ENCODE measurements around the gene PHF14. TPM values are rescaled to one million over a fixed set of nuclear protein-coding genes. Genes with fewer than 3 reads are reported as not detected.

PHF14 gene
- total RNA-seq, 2 donors from 2014 or later, result 52.0 to 53.1 TPM

GRCh38 chr7:11135573-11135972 is 161.9 kb downstream of the PHF14 start:
- no peaks in the 10 kb centered on the region for H3K27me3 ChIP-seq (ENCODE audit: control insufficient read depth, insufficient read depth, low read length, poor library complexity, severe bottlenecking)
- Mint-ChIP-seq H3K27ac (no peak overlapping the region), H3K4me3 (no peak overlapping the region), H3K27me3 (ENCODE audit: insufficient read depth) (no peaks in the 10 kb centered on the region), H3K9me3 (no peaks in the 10 kb centered on the region), H3K4me1 (no peaks in the 10 kb centered on the region), H3K36me3 (ENCODE audit: low read depth) (no peaks in the 10 kb centered on the region)
- no peak for DNase-seq
- H3K36me3 ChIP-seq (ENCODE audit: control insufficient read depth, insufficient read depth, low read length), result peaks cover 13% of the 10 kb centered on the region
- H3K9me3 ChIP-seq (ENCODE audit: control insufficient read depth, low read length), result no peaks in the 10 kb centered on the region
- TF ChIP-seq CTCF (conservative IDR thresholded peaks at IDR 0.05), result no peak
- 88 to 100% methylated on average over 2 to 3 of the region's 3 CpGs for WGBS, 2 experiments (ENCODE audit: insufficient coverage in 1 of 2, insufficient read length in 1 of 2)
- no peak overlapping the region for H3K4me3 ChIP-seq (ENCODE audit: low read length)
- H3K27ac ChIP-seq (ENCODE audit: low read depth, low read length), result no peak overlapping the region
- H3K9ac ChIP-seq (ENCODE audit: extremely low read depth, low read length, poor library complexity, severe bottlenecking), result no peak overlapping the region
- no peaks in the 10 kb centered on the region for H3K4me1 ChIP-seq (ENCODE audit: control insufficient read depth, insufficient read depth, low read length)

- WGBS, 2 experiments (ENCODE audit: insufficient coverage in 1 of 2, insufficient read length in 1 of 2), result 100% methylated on average over 3 of the region's 3 CpGs; no CpG with 5 or more reads in 1 of the 2 experiments
- H3K27me3 Mint-ChIP-seq (ENCODE audit: insufficient read depth), result no peaks in the 10 kb centered on the region
- no peak for DNase-seq
These were observed 167.9 kb downstream of the PHF14 start for GRCh38 chr7:11141541-11141940.

GRCh38 chr7:11153694-11154093 is 180.0 kb downstream of the PHF14 start:
- Mint-ChIP-seq H3K27me3 (ENCODE audit: insufficient read depth) (no peaks in the 10 kb centered on the region), H3K36me3 (ENCODE audit: low read depth) (peaks cover 2% of the 10 kb centered on the region), H3K4me1 (no peaks in the 10 kb centered on the region), H3K9me3 (no peaks in the 10 kb centered on the region), H3K4me3 (no peak overlapping the region), H3K27ac (no peak overlapping the region)
- peak; percentile 57 for TF ChIP-seq CTCF (conservative IDR thresholded peaks at IDR 0.05)
- H3K4me3 ChIP-seq (ENCODE audit: low read length), result no peak overlapping the region
- H3K27ac ChIP-seq (ENCODE audit: low read depth, low read length), result no peak overlapping the region
- H3K36me3 ChIP-seq (ENCODE audit: control insufficient read depth, insufficient read depth, low read length), result no peaks in the 10 kb centered on the region
- H3K9ac ChIP-seq (ENCODE audit: extremely low read depth, low read length, poor library complexity, severe bottlenecking), result no peak overlapping the region
- 95% methylated on average over 4 of the region's 4 CpGs; no CpG with 5 or more reads in 1 of the 2 experiments for WGBS, 2 experiments (ENCODE audit: insufficient coverage in 1 of 2, insufficient read length in 1 of 2)
- DNase-seq, result peak; percentile 51
- H3K4me1 ChIP-seq (ENCODE audit: control insufficient read depth, insufficient read depth, low read length), result no peaks in the 10 kb centered on the region
- H3K27me3 ChIP-seq (ENCODE audit: control insufficient read depth, insufficient read depth, low read length, poor library complexity, severe bottlenecking), result no peaks in the 10 kb centered on the region
- no peaks in the 10 kb centered on the region for H3K9me3 ChIP-seq (ENCODE audit: control insufficient read depth, low read length)

More at GRCh38 chr7:11141541-11141940, 167.9 kb downstream of the PHF14 start:
- no peaks in the 10 kb centered on the region for H3K9me3 ChIP-seq (ENCODE audit: control insufficient read depth, low read length)
- peaks cover 11% of the 10 kb centered on the region for H3K36me3 ChIP-seq (ENCODE audit: control insufficient read depth, insufficient read depth, low read length)
- H3K9ac ChIP-seq (ENCODE audit: extremely low read depth, low read length, poor library complexity, severe bottlenecking), result no peak overlapping the region
- TF ChIP-seq CTCF (conservative IDR thresholded peaks at IDR 0.05), result no peak
- no peaks in the 10 kb centered on the region for H3K27me3 ChIP-seq (ENCODE audit: control insufficient read depth, insufficient read depth, low read length, poor library complexity, severe bottlenecking)
- no peaks in the 10 kb centered on the region for H3K4me1 Mint-ChIP-seq
- no peaks in the 10 kb centered on the region for H3K4me1 ChIP-seq (ENCODE audit: control insufficient read depth, insufficient read depth, low read length)
- no peak overlapping the region for H3K4me3 ChIP-seq (ENCODE audit: low read length)
- no peak overlapping the region for H3K27ac Mint-ChIP-seq
- no peaks in the 10 kb centered on the region for H3K36me3 Mint-ChIP-seq (ENCODE audit: low read depth)
- H3K4me3 Mint-ChIP-seq, result no peak overlapping the region
- H3K9me3 Mint-ChIP-seq, result no peaks in the 10 kb centered on the region
- no peak overlapping the region for H3K27ac ChIP-seq (ENCODE audit: low read depth, low read length)
